HG03521 (cell line): ENCODE results near the gene CEND1.
"Not testable (repeated sequence)": the region's sequence is repeated elsewhere in the genome, so short reads cannot be mapped to it uniquely, and the experiment has no call there.

Source experiments
- ATAC-seq: cut with Tn5 transposase; IDR thresholded peaks from one replicate; pipeline ENCODE4 v1.9.1; 2021; ENCODE audit warnings: mild to moderate bottlenecking, moderate library complexity; ENCODE audit not compliant: unreplicated experiment

CEND1 gene

DNA sequence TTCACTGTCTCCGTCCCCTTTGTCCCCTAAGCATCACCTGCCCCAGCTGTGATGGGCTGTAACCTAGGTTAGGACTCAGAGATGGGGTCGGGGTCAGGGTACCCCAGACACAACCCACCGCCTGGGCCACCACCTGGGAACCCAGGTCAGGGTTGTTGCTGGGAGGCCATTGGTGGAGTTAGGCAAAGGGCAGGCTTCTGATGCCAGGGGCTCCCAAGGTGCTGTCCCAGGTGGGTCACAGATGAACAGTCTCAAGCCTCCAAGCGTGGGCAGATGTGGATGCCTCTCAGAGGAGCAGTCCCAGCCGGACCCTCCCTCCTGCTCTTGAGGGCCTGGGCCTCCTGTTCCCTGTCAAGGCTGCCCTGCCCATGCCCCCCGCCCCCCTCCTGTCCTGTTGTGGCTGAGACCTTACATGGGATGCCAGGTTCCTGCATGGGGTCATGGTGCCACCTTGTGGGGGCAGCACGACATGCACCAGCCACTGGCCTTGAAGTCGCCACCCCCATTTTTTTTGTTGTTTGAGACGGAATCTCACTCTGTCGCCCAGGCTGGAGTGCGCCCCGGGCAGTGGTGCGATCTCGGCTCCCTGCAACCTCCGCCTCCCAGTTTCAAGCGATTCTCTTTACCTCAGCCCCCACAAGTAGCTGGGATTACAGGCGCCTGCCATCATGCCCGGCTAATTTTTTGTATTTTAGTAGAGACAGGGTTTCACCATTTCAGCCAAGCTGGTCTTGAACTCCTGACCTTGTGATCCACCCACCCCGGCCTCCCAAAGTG lies 24.7 kb downstream of the CEND1 start:
- ATAC-seq = no peak

- no peak for ATAC-seq
Observed at GRCh38 chr11:764322-765024, 25.4 kb downstream of the CEND1 start.

GRCh38 chr11:763549-764321 lies 26.2 kb downstream of the CEND1 start:
- ATAC-seq = no peak

- no peak for ATAC-seq
Observed at GRCh38 chr11:763073-763463, 26.8 kb downstream of the CEND1 start.

DNA sequence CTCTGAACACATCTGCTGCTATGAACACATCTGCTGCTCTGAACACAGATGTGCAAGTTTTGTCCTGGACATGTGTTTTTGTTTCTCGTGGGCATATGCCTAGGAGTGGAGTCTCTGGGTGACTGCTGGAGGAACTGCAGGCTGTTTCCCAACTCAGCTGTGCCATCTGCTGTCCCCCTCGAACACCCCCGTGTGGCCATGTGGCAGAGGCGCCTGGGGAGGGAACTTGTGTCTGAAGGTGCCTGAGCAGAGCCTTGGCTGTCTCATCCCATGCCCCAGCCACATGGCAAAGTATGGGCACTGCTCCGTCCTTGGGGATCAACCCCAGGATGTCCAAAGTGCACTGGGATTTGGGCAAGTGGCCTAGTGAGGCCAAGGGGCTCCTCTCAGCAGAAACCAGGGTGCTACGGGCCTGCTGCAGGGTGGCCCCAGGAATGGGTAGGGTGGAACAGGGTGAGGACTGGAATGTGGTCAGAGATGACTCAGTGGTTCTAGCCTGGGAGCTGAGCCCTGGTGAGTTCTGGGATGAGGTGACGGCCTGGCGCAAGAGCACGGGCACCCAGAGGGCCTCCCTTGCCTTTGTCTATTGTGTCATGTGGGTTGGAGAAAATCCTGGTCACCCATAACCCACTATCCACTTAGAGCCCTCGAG lies 27.3 kb downstream of the CEND1 start:
- ATAC-seq = no peak

DNA sequence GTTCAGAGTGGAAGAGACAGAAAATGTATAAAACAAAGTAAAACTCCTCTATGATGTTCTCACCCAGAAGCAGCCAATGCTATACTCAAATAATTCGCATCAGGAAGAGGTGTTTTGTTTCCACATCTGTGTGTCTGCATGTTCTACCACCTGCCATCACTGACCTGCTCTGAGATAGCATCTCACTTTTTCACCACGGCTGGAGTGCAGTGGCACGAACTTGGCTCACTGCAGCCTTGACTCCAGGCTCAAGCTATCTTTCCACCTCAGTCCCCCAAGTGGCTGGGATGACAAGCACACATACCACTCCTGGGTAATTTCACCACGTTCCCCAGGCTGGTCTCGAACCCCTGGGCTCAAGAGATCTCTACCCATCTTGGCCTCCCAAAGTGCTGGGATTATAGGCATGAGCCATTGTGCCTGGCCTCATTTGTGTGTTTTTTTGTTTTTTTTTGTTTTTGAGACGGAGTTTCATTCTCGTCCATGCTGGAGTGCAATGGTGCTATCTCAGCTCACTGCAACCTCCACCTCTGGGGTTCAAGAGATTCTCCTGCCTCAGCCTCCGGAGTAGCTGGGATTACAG lies 28.3 kb downstream of the CEND1 start:
- ATAC-seq = no peak

DNA sequence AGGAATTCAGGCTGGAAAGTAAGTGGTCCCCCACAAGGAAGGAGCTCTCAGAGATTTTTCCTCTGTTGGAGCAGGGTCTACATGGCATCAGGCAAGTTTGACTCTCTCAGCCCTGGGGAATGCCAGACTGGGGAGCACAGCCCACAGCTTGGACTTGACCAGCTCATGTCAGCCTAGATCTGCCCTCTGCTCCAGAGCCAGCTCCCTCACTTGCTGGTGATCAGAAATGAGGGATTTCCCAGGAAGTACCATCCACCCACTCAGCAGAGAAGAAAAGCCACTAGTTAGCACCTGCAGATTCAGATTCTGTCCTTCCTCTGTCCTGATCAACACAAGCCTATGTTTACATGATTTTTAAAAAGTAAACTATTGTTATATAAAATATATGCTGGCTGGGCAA lies 29.7 kb downstream of the CEND1 start:
- no peak for ATAC-seq

GRCh38 chr11:749731-750130 lies 40.2 kb downstream of the CEND1 start:
- ATAC-seq = no peak

GRCh38 chr11:748007-748359 lies 41.9 kb downstream of the CEND1 start:
- ATAC-seq = peak; percentile 3

GRCh38 chr11:747158-748006 lies 42.5 kb downstream of the CEND1 start, which contains the start of gene TALDO1:
Gene TALDO1, plus strand, starts transcription at chr11:747464. Its CDS starts 18 bp downstream, at chr11:747482.
- peak; percentile 85 for ATAC-seq

DNA sequence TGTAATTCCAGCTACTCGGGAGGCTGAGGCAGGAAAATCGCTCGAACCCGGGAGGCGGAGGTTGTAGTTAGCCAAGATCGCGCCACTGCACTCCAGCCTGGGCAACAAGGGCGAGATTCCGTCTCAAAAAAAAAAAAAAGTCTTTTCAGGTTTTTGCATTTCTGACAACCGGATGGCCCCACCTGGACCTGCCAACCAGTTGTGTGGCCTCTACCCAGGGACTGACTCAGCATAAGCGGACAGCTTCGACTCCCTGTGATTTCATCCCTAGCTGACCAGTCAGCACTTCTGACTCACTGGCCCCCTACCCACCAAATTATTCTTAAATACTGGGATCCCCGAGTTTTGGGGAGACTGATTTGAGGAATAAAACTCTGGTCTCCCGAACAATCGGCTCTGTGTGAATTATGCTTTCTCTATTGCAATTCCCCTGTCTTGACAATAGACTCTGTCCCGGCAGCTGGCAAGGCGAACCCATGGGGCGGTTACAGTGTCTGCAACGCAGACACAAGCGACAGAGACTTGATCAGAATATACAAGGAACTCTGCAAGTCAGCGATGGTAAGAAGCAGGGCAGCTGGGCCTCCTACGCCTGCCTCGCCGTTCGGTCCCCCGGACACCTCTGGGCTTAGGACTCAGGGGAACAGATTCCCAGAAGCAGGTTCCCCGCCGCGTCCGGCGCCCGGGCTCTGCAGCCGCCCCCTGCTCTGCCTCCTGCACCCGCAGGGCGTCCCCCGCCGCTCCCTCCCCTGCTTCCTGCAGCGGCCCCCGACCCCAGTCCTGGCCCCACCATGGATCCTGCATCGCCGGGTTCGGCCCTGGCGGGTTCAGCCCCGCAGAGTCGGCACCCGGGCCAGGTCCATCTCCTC lies 43.4 kb downstream of the CEND1 start:
- ATAC-seq = peak; percentile 8

- ATAC-seq = no peak
Observed at GRCh38 chr11:745428-745827, 44.5 kb downstream of the CEND1 start.

DNA sequence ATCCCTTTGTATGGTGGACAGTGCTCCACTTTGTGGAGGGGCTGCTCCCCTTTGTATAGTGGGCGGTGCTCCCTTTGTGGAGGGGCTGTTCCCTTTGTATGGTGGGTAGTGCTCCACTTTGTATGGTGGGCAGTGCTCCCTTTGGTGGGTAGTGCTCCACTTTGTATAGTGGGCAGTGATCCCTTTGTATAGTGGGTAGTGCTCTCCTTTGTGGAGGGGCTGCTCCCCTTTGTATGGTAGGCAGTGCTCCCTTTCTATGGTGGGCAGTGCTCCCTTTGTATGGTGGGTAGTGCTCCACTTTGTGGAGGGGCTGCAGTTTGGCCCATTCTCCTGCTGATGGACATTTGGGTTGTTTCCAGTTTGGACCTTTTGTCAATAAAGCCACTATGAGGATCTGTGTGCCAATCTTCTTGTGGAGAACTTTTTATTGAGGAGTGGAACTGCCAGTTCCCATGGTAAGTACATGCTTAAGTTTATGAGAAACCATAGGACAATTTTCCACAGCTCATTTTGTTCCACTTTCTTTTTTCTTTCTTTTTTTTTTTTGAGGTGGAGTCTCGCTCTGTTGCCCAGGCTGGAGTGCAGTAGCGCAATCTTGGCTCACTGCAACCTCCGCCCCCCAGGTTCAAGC lies 47.2 kb downstream of the CEND1 start:
- no peak for ATAC-seq

- ATAC-seq = no peak
Observed at GRCh38 chr11:742156-742546, 47.7 kb downstream of the CEND1 start.

- ATAC-seq = not testable (repeated sequence)
Observed at GRCh38 chr11:737899-738298, 52.0 kb downstream of the CEND1 start.

DNA sequence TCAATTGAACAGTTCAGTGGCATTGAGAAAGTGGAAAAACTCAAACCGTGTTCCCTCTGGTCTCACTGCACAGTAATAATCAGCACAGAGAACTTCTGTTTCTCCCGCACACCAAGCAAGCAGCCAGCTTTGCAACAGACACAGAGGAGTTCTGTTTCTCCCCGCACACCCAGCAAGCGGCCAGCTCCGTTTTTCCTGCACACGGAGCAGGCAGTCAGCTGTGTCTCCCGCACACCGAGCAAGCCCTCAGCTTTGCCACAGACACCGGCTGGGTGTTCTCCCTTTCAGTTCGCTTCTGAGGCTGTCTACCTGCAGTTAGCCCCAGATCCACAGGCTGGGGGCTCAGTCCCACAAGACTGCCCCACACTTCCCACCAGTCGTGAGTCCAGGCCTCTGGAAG lies 52.5 kb downstream of the CEND1 start:
- no peak for ATAC-seq
